ENCODE measurements around the gene FIGN. TPM values are rescaled to one million over a fixed set of nuclear protein-coding genes. Genes with fewer than 3 reads are reported as not detected.

FIGN gene
- total and polyA plus RNA-seq, 4 donors = 1.1 to 7.8 (median 5.1) TPM

- 62% methylated on average over 2 of the region's 2 CpGs for WGBS
- no peak for DNase-seq (ENCODE audit: low spot score)
These were observed 17.9 kb upstream of the FIGN start for GRCh38 chr2:163753726-163754125.

GRCh38 chr2:163752267-163752666, 16.5 kb upstream of the FIGN start:
- Histone ChIP-seq H3K4me3 (ENCODE audit: low read depth in 1 of 3, low read length in 3 of 3) (no peak overlapping the region), H3K27ac (ENCODE audit: low read depth in 1 of 2, low read length in 2 of 2) (no peak overlapping the region), H3K27me3 (ENCODE audit: control insufficient read depth in 4 of 4, insufficient read depth in 4 of 4, low read length in 3 of 4) (no peaks in the 10 kb centered on the region), H3K9ac (ENCODE audit: low read depth in 1 of 2, low read length in 2 of 2) (no peak overlapping the region), H3K36me3 (ENCODE audit: control insufficient read depth in 4 of 4, insufficient read depth in 3 of 4, low read depth in 1 of 4, low read length in 3 of 4) (no peaks in the 10 kb centered on the region), H3K4me1 (ENCODE audit: control insufficient read depth in 4 of 4, insufficient read depth in 4 of 4, low read length in 3 of 4) (no peaks in the 10 kb centered on the region), H3K9me3 (ENCODE audit: control insufficient read depth in 4 of 4, low read length in 3 of 4) (no peaks in the 10 kb centered on the region)
- WGBS = 91% methylated on average over 5 of the region's 5 CpGs
- no peak for DNase-seq (ENCODE audit: low spot score)
- TF ChIP-seq CTCF (IDR thresholded peaks at IDR 0.05; ENCODE audit: low read depth, low read length, missing input control) (no peak), FOXA2 (IDR thresholded peaks at IDR 0.05) (no peak), JUND (IDR thresholded peaks at IDR 0.05) (no peak), ATF3 (IDR thresholded peaks at IDR 0.05) (no peak), NR2F2 (IDR thresholded peaks at IDR 0.05) (no peak), HNF4A (conservative IDR thresholded peaks at IDR 0.05) (no peak), FOXA1 (IDR thresholded peaks at IDR 0.05) (no peak)

More at GRCh38 chr2:163753726-163754125, 17.9 kb upstream of the FIGN start:
- Histone ChIP-seq H3K36me3 (ENCODE audit: control insufficient read depth in 4 of 4, insufficient read depth in 3 of 4, low read depth in 1 of 4, low read length in 3 of 4) (no peaks in the 10 kb centered on the region), H3K9me3 (ENCODE audit: control insufficient read depth in 4 of 4, low read length in 3 of 4) (no peaks in the 10 kb centered on the region), H3K27ac (ENCODE audit: low read depth in 1 of 2, low read length in 2 of 2) (no peak overlapping the region), H3K9ac (ENCODE audit: low read depth in 1 of 2, low read length in 2 of 2) (no peak overlapping the region), H3K27me3 (ENCODE audit: control insufficient read depth in 4 of 4, insufficient read depth in 4 of 4, low read length in 3 of 4) (no peaks in the 10 kb centered on the region), H3K4me1 (ENCODE audit: control insufficient read depth in 4 of 4, insufficient read depth in 4 of 4, low read length in 3 of 4) (no peaks in the 10 kb centered on the region), H3K4me3 (ENCODE audit: low read depth in 1 of 3, low read length in 3 of 3) (no peak overlapping the region)
- TF ChIP-seq FOXA2 (IDR thresholded peaks at IDR 0.05) (no peak), JUND (IDR thresholded peaks at IDR 0.05) (no peak), ATF3 (IDR thresholded peaks at IDR 0.05) (no peak), NR2F2 (IDR thresholded peaks at IDR 0.05) (no peak), EGR1 (IDR thresholded peaks at IDR 0.05; ENCODE audit: low read depth in 2 of 2) (no peak)

- no peaks in the 10 kb centered on the region for H3K9me3 ChIP-seq (ENCODE audit: control insufficient read depth in 4 of 4, low read length in 3 of 4)
- H3K4me1 ChIP-seq (ENCODE audit: control insufficient read depth in 4 of 4, insufficient read depth in 4 of 4, low read length in 3 of 4) = no peaks in the 10 kb centered on the region
- no peak for DNase-seq (ENCODE audit: low spot score)
- H3K36me3 ChIP-seq (ENCODE audit: control insufficient read depth in 4 of 4, insufficient read depth in 3 of 4, low read depth in 1 of 4, low read length in 3 of 4) = no peaks in the 10 kb centered on the region
- H3K4me3 ChIP-seq (ENCODE audit: low read depth in 1 of 3, low read length in 3 of 3) = no peak overlapping the region
- no peak overlapping the region for H3K27ac ChIP-seq (ENCODE audit: low read depth in 1 of 2, low read length in 2 of 2)
- no peaks in the 10 kb centered on the region for H3K27me3 ChIP-seq (ENCODE audit: control insufficient read depth in 4 of 4, insufficient read depth in 4 of 4, low read length in 3 of 4)
- H3K9ac ChIP-seq (ENCODE audit: low read depth in 1 of 2, low read length in 2 of 2) = no peak overlapping the region
- TF ChIP-seq NR2F2 (IDR thresholded peaks at IDR 0.05) = no peak
- TF ChIP-seq RXRA (IDR thresholded peaks at IDR 0.05) = no peak
- TF ChIP-seq EGR1 (IDR thresholded peaks at IDR 0.05; ENCODE audit: low read depth in 2 of 2) = no peak
- no peak for TF ChIP-seq CTCF (IDR thresholded peaks at IDR 0.05; ENCODE audit: low read depth, low read length, missing input control)
These were observed 15.9 kb upstream of the FIGN start for GRCh38 chr2:163751696-163752095.

All from liver (tissue), 9 donors.